Prostate gland (tissue), 2 donors: ENCODE results near the gene TFAP2B.

Source experiments
- POLR2A ChIP-seq: fragments of 450-650 bp; IDR thresholded peaks from one replicate; pipeline ENCODE4 v1.6.1; 2016; ENCODE audit warnings: antibody characterized with exemption, mild to moderate bottlenecking
- POLR2AphosphoS5 ChIP-seq: sonication (generic); formaldehyde crosslinking; IDR thresholded peaks from one replicate; pipeline ENCODE4 v1.6.1; 2017; ENCODE audit warnings: antibody characterized with exemption
- TF ChIP-seq, protein P1 (sequence below), 4 experiments: fragments of 200-600 bp in 2 of 4; fragments of 450-650 bp in 2 of 4; sonication (generic) in 2 of 4; IDR thresholded peaks; 1 replicate in 3 of 4; 2 replicates in 1 of 4; pipeline ENCODE4 v1.5.1; 2016 to 2019; ENCODE audit warnings: antibody characterized with exemption in 4 of 4, mild to moderate bottlenecking in 2 of 4, moderate library complexity in 2 of 4

DNA sequence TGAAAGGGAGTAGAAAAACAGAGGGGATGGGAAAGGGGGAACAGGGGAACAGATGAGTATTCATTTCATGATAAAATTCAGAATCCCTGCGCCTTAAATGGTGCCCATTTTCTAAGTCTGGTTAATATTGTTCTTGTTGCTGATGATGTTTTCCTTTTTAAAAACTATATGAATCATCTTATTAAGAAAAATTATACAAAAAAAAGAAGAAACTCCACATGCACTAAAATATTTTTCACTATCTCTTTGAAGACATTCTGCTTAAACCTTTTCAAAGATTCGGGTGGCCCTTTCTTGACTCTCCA is 1.1 kb upstream of the TFAP2B start:
- TF ChIP-seq, protein P1, sequence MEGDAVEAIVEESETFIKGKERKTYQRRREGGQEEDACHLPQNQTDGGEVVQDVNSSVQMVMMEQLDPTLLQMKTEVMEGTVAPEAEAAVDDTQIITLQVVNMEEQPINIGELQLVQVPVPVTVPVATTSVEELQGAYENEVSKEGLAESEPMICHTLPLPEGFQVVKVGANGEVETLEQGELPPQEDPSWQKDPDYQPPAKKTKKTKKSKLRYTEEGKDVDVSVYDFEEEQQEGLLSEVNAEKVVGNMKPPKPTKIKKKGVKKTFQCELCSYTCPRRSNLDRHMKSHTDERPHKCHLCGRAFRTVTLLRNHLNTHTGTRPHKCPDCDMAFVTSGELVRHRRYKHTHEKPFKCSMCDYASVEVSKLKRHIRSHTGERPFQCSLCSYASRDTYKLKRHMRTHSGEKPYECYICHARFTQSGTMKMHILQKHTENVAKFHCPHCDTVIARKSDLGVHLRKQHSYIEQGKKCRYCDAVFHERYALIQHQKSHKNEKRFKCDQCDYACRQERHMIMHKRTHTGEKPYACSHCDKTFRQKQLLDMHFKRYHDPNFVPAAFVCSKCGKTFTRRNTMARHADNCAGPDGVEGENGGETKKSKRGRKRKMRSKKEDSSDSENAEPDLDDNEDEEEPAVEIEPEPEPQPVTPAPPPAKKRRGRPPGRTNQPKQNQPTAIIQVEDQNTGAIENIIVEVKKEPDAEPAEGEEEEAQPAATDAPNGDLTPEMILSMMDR (IDR thresholded peaks at IDR 0.05) = no peak
- TF ChIP-seq POLR2AphosphoS5 (no peak), POLR2A (no peak)
